ENCODE data around the gene LSM11. TPM values are rescaled to one million over a fixed set of nuclear protein-coding genes. Genes with fewer than 3 reads are reported as not detected.

The LSM11 gene
- total RNA-seq, 1 experiment from 2014 or later: 1.6 TPM

- POLR2A ChIA-PET: no interaction called here
- no TSS peak for BruUV-seq (replicated peaks)
- Histone ChIP-seq H3K4me3 (ENCODE audit: low read depth in 2 of 2, low read length in 2 of 2) (no peak overlapping the region), H3K36me3 (ENCODE audit: control insufficient read depth, insufficient read depth, low read length) (peaks cover under 1% of the 10 kb centered on the region; the same call in 1 of the 2 replicates), H3K27me3 (ENCODE audit: control insufficient read depth, insufficient read depth, low read length) (no peaks in the 10 kb centered on the region), H3K9me3 (ENCODE audit: control insufficient read depth, insufficient read depth, low read depth, low read length) (no peaks in the 10 kb centered on the region), H3K4me1 (ENCODE audit: control insufficient read depth, insufficient read depth, low read length) (peaks cover 3% of the 10 kb centered on the region; the same call in 1 of the 2 replicates), H3K27ac (ENCODE audit: low read length) (no peak overlapping the region)
- ATAC-seq: no peak
- no peak for DNase-seq (ENCODE audit: low read depth, low spot score)
- intact Hi-C loops (cut with micrococcal nuclease; ENCODE audit: unreplicated experiment): no loop called here
- no peak for TF ChIP-seq CTCF (IDR thresholded peaks at IDR 0.05)
- no peak for TF ChIP-seq TCF7L2 (IDR thresholded peaks at IDR 0.05; ENCODE audit: low read depth, low read length)
- in situ Hi-C loops (cut with HindIII; ENCODE audit: low pct_unique_long_range_greater_than_20kb, low sequenced_read_pairs): no loop called here
- CTCF ChIA-PET: no interaction called here
Observed at GRCh38 chr5:157735991-157736390, 7.5 kb upstream of the LSM11 start.

DNA sequence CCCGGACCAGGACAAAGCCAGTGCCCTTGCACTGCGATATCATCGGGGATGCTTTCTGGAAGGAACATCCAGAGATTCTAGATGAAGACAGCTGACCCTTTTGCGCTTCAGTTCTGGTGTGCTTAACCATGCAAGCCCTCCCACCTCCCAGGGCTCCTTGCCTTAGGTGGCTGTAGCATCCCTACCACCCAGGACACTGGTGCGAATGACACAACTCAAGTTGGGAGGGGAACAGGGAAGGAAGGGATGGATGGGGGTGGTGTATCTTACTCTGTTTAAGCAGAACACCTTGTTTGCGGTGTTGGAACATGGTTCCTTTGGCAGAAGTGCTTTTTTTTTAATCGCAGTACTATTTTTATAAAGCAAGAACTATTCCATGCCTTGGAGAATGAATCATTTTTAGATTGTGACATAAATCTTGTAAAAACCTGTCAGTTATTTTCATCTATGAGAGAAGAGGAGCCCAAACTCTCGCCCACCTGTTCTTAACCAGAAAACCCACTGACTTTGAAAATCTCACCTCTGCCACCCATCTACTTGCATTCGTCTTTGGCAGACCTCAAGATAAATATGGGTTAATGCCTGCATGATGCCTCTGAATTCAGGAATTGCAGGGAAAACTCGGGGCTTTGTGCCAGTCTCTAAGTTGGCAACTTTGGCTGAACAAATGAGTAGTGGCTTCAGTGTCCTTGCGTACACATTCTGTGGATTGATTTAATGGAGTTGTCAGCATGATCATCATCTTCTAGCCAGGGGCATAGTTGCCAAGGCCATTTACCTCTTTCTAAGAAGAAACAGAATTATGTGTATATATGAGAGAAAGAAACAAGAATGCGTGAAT lies 3.9 kb upstream of the LSM11 start:
- ChIA-PET POLR2A (no interaction called here), CTCF (no interaction called here)
- TF ChIP-seq SIN3A (IDR thresholded peaks at IDR 0.05; ENCODE audit: borderline replicate concordance, insufficient read depth, low read depth, low read length) (no peak), CTCF (IDR thresholded peaks at IDR 0.05) (no peak), POLR2AphosphoS5 (IDR thresholded peaks at IDR 0.05; ENCODE audit: low read depth, low read length) (no peak), TCF7L2 (IDR thresholded peaks at IDR 0.05; ENCODE audit: low read depth, low read length) (no peak)
- TF ChIP-seq, protein P1, sequence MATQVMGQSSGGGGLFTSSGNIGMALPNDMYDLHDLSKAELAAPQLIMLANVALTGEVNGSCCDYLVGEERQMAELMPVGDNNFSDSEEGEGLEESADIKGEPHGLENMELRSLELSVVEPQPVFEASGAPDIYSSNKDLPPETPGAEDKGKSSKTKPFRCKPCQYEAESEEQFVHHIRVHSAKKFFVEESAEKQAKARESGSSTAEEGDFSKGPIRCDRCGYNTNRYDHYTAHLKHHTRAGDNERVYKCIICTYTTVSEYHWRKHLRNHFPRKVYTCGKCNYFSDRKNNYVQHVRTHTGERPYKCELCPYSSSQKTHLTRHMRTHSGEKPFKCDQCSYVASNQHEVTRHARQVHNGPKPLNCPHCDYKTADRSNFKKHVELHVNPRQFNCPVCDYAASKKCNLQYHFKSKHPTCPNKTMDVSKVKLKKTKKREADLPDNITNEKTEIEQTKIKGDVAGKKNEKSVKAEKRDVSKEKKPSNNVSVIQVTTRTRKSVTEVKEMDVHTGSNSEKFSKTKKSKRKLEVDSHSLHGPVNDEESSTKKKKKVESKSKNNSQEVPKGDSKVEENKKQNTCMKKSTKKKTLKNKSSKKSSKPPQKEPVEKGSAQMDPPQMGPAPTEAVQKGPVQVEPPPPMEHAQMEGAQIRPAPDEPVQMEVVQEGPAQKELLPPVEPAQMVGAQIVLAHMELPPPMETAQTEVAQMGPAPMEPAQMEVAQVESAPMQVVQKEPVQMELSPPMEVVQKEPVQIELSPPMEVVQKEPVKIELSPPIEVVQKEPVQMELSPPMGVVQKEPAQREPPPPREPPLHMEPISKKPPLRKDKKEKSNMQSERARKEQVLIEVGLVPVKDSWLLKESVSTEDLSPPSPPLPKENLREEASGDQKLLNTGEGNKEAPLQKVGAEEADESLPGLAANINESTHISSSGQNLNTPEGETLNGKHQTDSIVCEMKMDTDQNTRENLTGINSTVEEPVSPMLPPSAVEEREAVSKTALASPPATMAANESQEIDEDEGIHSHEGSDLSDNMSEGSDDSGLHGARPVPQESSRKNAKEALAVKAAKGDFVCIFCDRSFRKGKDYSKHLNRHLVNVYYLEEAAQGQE (IDR thresholded peaks at IDR 0.05; ENCODE audit: insufficient read depth in 1 of 2, low read depth in 2 of 2, low read length in 1 of 2): no peak
- Histone ChIP-seq H3K27me3 (ENCODE audit: control insufficient read depth, insufficient read depth, low read length) (no peaks in the 10 kb centered on the region), H3K27ac (ENCODE audit: low read length) (no peak overlapping the region), H3K4me1 (ENCODE audit: control insufficient read depth, insufficient read depth, low read length) (peaks cover 7% of the 10 kb centered on the region), H3K9me3 (ENCODE audit: control insufficient read depth, insufficient read depth, low read depth, low read length) (no peaks in the 10 kb centered on the region), H3K4me3 (ENCODE audit: low read depth in 2 of 2, low read length in 2 of 2) (no peak overlapping the region), H3K36me3 (ENCODE audit: control insufficient read depth, insufficient read depth, low read length) (no peaks in the 10 kb centered on the region; the same call in 1 of the 2 replicates)
- ATAC-seq: no peak
- intact Hi-C loops (cut with micrococcal nuclease; ENCODE audit: unreplicated experiment): loop anchor here (5.0 to 10.0 kb wide), 2 partner anchors 412 to 595 kb away; partner anchors contain the start of gene MED7
- no peak for DNase-seq (ENCODE audit: low read depth, low spot score)
- BruUV-seq (replicated peaks): no TSS peak
- in situ Hi-C loops (cut with HindIII; ENCODE audit: low pct_unique_long_range_greater_than_20kb, low sequenced_read_pairs): no loop called here

Data from Panc1 (cell line).